ENCODE results near the gene CCM2L. TPM values are rescaled to one million over a fixed set of nuclear protein-coding genes. Genes with fewer than 3 reads are reported as not detected.

Gene CCM2L
- total RNA-seq, 1 donor, result not detected

DNA sequence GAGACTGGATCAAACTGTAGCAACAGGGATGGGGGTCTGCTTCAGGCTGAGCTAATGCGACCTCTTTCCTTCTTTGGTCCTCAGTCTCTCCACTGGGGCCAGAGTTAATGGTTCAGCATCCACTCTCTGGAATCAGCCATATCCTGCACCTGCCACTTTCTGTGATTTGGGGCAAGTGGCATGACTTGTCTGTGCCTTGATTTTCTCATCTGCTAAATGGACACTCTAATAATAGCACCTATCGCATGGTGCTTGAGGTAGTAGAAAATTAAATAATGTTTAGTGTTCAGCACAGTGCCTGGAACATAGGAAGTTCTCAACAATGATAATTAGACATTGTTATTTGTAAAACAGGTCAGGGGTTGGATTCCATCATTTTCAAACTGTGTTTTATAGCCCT lies 35.9 kb upstream of the CCM2L start:
- Histone ChIP-seq H3K79me2 (ENCODE audit: insufficient read depth, low read length) (no peaks in the 10 kb centered on the region), H3K4me1 (ENCODE audit: insufficient read depth, low read length) (no peaks in the 10 kb centered on the region), H3K4me2 (ENCODE audit: insufficient read depth, low read length) (no peak overlapping the region), H3K4me3 (ENCODE audit: insufficient read depth, low read length) (no peak overlapping the region), H2AFZ (ENCODE audit: low read length) (no peak overlapping the region), H3K27me3 (ENCODE audit: insufficient read depth, low read length) (peaks cover 30% of the 10 kb centered on the region), H4K20me1 (ENCODE audit: insufficient read depth, low read length) (no peaks in the 10 kb centered on the region), H3K27ac (ENCODE audit: low read depth, low read length) (no peak overlapping the region), H3K9me3 (ENCODE audit: low read depth, low read length) (no peaks in the 10 kb centered on the region), H3K36me3 (ENCODE audit: insufficient read depth, low read length) (no peaks in the 10 kb centered on the region)
- no peak for TF ChIP-seq CTCF (IDR thresholded peaks at IDR 0.05; ENCODE audit: extremely low read depth, low read depth, low read length)
- no peak for DNase-seq (ENCODE audit: insufficient read length, low spot score, missing footprints)

DNA sequence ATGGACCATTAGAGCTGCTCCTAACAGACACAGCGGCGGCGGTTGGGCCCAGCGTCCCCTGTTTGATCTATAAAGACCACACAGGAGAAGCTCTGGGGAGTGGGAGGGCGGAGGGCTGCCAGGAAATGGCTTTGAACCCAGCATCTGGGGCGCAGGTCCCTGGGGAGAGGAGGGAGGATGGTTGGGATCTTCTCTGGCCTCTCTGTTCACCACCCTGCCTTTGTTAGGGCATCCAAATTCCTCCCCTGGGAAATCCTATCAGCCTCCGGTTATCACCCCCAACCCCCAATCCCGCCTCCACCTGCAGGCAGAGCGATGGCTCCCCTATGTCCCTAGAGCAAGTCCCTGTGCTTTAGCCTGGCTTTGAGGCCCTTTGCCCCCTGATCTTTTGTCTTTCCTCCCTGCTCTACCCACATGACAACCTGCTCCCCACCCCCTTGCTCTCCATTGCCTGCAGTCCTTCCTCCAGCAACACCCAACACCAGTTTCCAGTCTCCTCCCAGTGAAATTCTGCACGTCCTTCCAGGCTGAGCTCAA lies 35.2 kb upstream of the CCM2L start:
- Histone ChIP-seq H3K4me3 (ENCODE audit: insufficient read depth, low read length) (no peak overlapping the region), H3K4me2 (ENCODE audit: insufficient read depth, low read length) (no peak overlapping the region), H3K36me3 (ENCODE audit: insufficient read depth, low read length) (no peaks in the 10 kb centered on the region), H2AFZ (ENCODE audit: low read length) (no peak overlapping the region), H3K79me2 (ENCODE audit: insufficient read depth, low read length) (no peaks in the 10 kb centered on the region), H4K20me1 (ENCODE audit: insufficient read depth, low read length) (no peaks in the 10 kb centered on the region), H3K4me1 (ENCODE audit: insufficient read depth, low read length) (no peaks in the 10 kb centered on the region), H3K27me3 (ENCODE audit: insufficient read depth, low read length) (peaks cover 26% of the 10 kb centered on the region), H3K9me3 (ENCODE audit: low read depth, low read length) (no peaks in the 10 kb centered on the region), H3K27ac (ENCODE audit: low read depth, low read length) (no peak overlapping the region)
- DNase-seq (ENCODE audit: insufficient read length, low spot score, missing footprints), result no peak
- TF ChIP-seq CTCF (IDR thresholded peaks at IDR 0.05; ENCODE audit: extremely low read depth, low read depth, low read length), result no peak

DNA sequence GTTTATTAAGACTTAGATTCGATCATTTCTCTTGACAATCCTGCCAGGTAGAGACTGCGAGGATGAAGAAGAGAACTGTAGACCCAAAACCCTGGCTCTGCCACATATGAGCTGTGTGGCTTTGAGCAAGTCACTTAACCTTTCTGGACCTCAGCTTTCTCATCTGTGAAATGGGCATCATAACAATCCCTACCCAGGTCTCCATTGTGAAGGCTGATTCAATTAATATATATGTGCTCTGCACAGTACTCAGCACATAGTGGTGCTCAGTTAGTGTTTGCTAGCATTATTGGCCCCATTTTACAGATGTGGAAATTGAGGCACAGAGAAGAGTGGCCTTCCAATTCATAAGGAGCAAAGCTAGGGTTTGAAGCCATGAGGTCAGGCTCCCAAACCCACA lies 34.4 kb upstream of the CCM2L start:
- Histone ChIP-seq H3K4me2 (ENCODE audit: insufficient read depth, low read length) (no peak overlapping the region), H3K4me3 (ENCODE audit: insufficient read depth, low read length) (no peak overlapping the region), H3K79me2 (ENCODE audit: insufficient read depth, low read length) (no peaks in the 10 kb centered on the region), H4K20me1 (ENCODE audit: insufficient read depth, low read length) (no peaks in the 10 kb centered on the region), H3K4me1 (ENCODE audit: insufficient read depth, low read length) (no peaks in the 10 kb centered on the region), H3K27me3 (ENCODE audit: insufficient read depth, low read length) (peaks cover 24% of the 10 kb centered on the region), H3K9me3 (ENCODE audit: low read depth, low read length) (no peaks in the 10 kb centered on the region), H3K36me3 (ENCODE audit: insufficient read depth, low read length) (no peaks in the 10 kb centered on the region), H2AFZ (ENCODE audit: low read length) (no peak overlapping the region), H3K27ac (ENCODE audit: low read depth, low read length) (no peak overlapping the region)
- no peak for DNase-seq (ENCODE audit: insufficient read length, low spot score, missing footprints)
- no peak for TF ChIP-seq CTCF (IDR thresholded peaks at IDR 0.05; ENCODE audit: extremely low read depth, low read depth, low read length)

DNA sequence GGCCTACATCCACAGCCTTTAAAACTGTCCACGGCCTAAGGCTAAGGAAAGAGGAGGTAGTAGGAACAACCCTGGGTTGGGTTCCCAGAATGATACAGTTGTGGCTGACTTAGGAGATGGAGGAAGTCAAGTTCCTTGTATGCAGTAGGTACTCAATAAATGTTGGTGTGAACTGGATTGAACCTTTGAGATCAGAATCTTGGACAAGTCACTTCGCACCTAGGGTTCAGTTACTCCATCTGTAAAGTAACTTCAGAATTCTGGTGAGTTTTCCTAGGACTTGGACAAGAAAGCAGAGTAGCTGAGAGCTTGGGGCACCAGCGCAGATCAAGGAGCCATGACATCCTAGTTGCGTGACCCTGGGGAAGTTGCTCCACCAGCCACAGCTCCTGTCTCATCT lies 33.2 kb upstream of the CCM2L start:
- no peak for DNase-seq (ENCODE audit: insufficient read length, low spot score, missing footprints)
- Histone ChIP-seq H3K9me3 (ENCODE audit: low read depth, low read length) (no peaks in the 10 kb centered on the region), H3K4me1 (ENCODE audit: insufficient read depth, low read length) (no peaks in the 10 kb centered on the region), H2AFZ (ENCODE audit: low read length) (no peak overlapping the region), H3K4me2 (ENCODE audit: insufficient read depth, low read length) (no peak overlapping the region), H3K27me3 (ENCODE audit: insufficient read depth, low read length) (peaks cover 19% of the 10 kb centered on the region), H3K79me2 (ENCODE audit: insufficient read depth, low read length) (no peaks in the 10 kb centered on the region), H3K36me3 (ENCODE audit: insufficient read depth, low read length) (no peaks in the 10 kb centered on the region), H3K4me3 (ENCODE audit: insufficient read depth, low read length) (no peak overlapping the region), H3K27ac (ENCODE audit: low read depth, low read length) (no peak overlapping the region), H4K20me1 (ENCODE audit: insufficient read depth, low read length) (no peaks in the 10 kb centered on the region)
- no peak for TF ChIP-seq CTCF (IDR thresholded peaks at IDR 0.05; ENCODE audit: extremely low read depth, low read depth, low read length)

Measured in osteoblast (primary cell).